ENCODE results near the gene LIN52. TPM values are rescaled to one million over a fixed set of nuclear protein-coding genes. Genes with fewer than 3 reads are reported as not detected.

Gene LIN52
- total and polyA plus RNA-seq, 2 of the 13 experiments (the other 11 are each of a cell fraction or from before 2014, with no cell fraction given): 11.4 to 23.3 TPM

DNA sequence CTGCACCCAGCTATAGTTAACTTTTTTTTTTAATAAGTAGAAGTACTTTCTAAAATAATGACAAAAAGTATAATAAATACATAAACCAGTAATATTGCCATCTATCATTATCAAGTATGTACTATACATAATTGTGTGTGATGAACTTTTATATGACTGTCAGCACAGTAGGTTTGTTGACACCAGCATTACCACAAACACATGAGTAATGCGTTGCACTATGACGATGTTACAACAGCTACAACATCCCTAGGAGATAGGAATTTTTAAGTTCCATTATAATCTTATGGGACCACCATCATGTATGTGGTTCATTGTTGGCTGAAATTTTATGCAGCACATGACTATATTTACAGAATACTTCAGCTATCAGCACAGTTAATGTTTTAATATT lies 91.6 kb downstream of the LIN52 start:
- no peak overlapping the region for H3K27ac ChIP-seq (ENCODE audit: extremely low read length, insufficient read depth, low read length)
- in situ Hi-C loops (cut with HindIII; ENCODE audit: extremely low pct_ligation_motif_present, low pct_unique_long_range_greater_than_20kb): no loop called here
- no peak overlapping the region for H3K9ac ChIP-seq (ENCODE audit: insufficient read depth, low read depth, low read length)
- WGBS (ENCODE audit: low lambda C conversion rate): 100% methylated on average over 2 of the region's 2 CpGs
- ATAC-seq (no peak), FAIRE-seq (no peak), DNase-seq (ENCODE audit: low spot score) (no peak)
- no peaks in the 10 kb centered on the region for H3K4me1 ChIP-seq (ENCODE audit: insufficient read depth, low read length)
- CTCF ChIA-PET (ENCODE audit: low intra/inter-chr PET ratio, low total read pairs): no interaction called here
- no peaks in the 10 kb centered on the region; a peak in 1 of 5 replicates for H3K36me3 ChIP-seq (replicated peaks in 1 of 2; ENCODE audit: control insufficient read depth in 1 of 2, insufficient read depth in 2 of 2, low read length in 2 of 2)
- no peaks in the 10 kb centered on the region for H3K27me3 ChIP-seq (ENCODE audit: control insufficient read depth in 1 of 2, insufficient read depth in 2 of 2, low read length in 2 of 2)
- no peak overlapping the region for H2AFZ ChIP-seq (ENCODE audit: low read length)
- no peak overlapping the region for H3K4me3 ChIP-seq (replicated peaks in 1 of 3; ENCODE audit: insufficient read depth in 1 of 3, low read depth in 2 of 3, low read length in 3 of 3)
- no peaks in the 10 kb centered on the region for H4K20me1 ChIP-seq (ENCODE audit: insufficient read depth, low read length)
- H3K79me2 ChIP-seq (ENCODE audit: insufficient read depth, low read length): no peaks in the 10 kb centered on the region
- H3K4me2 ChIP-seq (ENCODE audit: low read depth, low read length): no peak overlapping the region
- POLR2A ChIA-PET: no interaction called here
- intact Hi-C loops (cut with micrococcal nuclease; ENCODE audit: unreplicated experiment): no loop called here
- BruUV-seq (replicated peaks): no TSS peak
- TF ChIP-seq ZNF562 (CRISPR knock-in tag; IDR thresholded peaks at IDR 0.05; ENCODE audit: borderline replicate concordance) (no peak), TAF1 (CRISPR knock-in tag; IDR thresholded peaks at IDR 0.05) (no peak), HMGA1 (CRISPR knock-in tag; conservative IDR thresholded peaks at IDR 0.05) (no peak), NPAS2 (CRISPR knock-in tag; IDR thresholded peaks at IDR 0.05; ENCODE audit: borderline replicate concordance) (no peak), GABPB1 (CRISPR knock-in tag; IDR thresholded peaks at IDR 0.05) (no peak), PAX8 (CRISPR knock-in tag; IDR thresholded peaks at IDR 0.05; ENCODE audit: borderline replicate concordance) (no peak), EP300 (IDR thresholded peaks at IDR 0.05; ENCODE audit: low read depth in 2 of 2, low read length in 2 of 2) (no peak), EP300 (CRISPR knock-in tag; IDR thresholded peaks at IDR 0.05; ENCODE audit: borderline replicate concordance) (no peak), PHF5A (CRISPR knock-in tag; IDR thresholded peaks at IDR 0.05; ENCODE audit: low read depth, unreplicated experiment) (no peak), CBX1 (IDR thresholded peaks at IDR 0.05; ENCODE audit: low read depth) (no peak)
- TF ChIP-seq, protein P1, sequence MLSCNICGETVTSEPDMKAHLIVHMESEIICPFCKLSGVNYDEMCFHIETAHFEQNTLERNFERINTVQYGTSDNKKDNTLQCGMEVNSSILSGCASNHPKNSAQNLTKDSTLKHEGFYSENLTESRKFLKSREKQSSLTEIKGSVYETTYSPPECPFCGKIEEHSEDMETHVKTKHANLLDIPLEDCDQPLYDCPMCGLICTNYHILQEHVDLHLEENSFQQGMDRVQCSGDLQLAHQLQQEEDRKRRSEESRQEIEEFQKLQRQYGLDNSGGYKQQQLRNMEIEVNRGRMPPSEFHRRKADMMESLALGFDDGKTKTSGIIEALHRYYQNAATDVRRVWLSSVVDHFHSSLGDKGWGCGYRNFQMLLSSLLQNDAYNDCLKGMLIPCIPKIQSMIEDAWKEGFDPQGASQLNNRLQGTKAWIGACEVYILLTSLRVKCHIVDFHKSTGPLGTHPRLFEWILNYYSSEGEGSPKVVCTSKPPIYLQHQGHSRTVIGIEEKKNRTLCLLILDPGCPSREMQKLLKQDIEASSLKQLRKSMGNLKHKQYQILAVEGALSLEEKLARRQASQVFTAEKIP (CRISPR knock-in tag; IDR thresholded peaks at IDR 0.05; ENCODE audit: borderline replicate concordance): no peak
- TF ChIP-seq, protein P2, sequence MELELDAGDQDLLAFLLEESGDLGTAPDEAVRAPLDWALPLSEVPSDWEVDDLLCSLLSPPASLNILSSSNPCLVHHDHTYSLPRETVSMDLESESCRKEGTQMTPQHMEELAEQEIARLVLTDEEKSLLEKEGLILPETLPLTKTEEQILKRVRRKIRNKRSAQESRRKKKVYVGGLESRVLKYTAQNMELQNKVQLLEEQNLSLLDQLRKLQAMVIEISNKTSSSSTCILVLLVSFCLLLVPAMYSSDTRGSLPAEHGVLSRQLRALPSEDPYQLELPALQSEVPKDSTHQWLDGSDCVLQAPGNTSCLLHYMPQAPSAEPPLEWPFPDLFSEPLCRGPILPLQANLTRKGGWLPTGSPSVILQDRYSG (CRISPR knock-in tag; IDR thresholded peaks at IDR 0.05): no peak
- TF ChIP-seq, protein P3, sequence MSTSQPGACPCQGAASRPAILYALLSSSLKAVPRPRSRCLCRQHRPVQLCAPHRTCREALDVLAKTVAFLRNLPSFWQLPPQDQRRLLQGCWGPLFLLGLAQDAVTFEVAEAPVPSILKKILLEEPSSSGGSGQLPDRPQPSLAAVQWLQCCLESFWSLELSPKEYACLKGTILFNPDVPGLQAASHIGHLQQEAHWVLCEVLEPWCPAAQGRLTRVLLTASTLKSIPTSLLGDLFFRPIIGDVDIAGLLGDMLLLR (CRISPR knock-in tag; IDR thresholded peaks at IDR 0.05): no peak
- no peaks in the 10 kb centered on the region for H3K9me3 ChIP-seq (ENCODE audit: low read length)

All from HepG2 (cell line).